DND-41 (cell line): ENCODE measurements around the gene UBL7.

Experiments
- ATAC-seq: fragments of 200-7000 bp; cut with Tn5 transposase; 3 replicates; pipeline ENCODE4 v1.9.1; 2021; ENCODE audit warnings: low read depth; ENCODE audit not compliant: insufficient read depth
- DNase-seq: peaks from one replicate; pipeline ENCODE4 v3.0.0-alpha.2; 2020
- H2AFZ ChIP-seq: 2 replicates; pipeline ENCODE4 v1.6.0; 2012; ENCODE audit warnings: low read depth, low read length
- H3K27ac ChIP-seq: 2 replicates; pipeline ENCODE4 v1.5.1; 2012; ENCODE audit warnings: low read length, inconsistent platforms
- H3K27me3 ChIP-seq: fragments of 200-600 bp; sonication (generic); 2 replicates; pipeline ENCODE4 v1.6.0; 2012; ENCODE audit warnings: low read length, mild to moderate bottlenecking, inconsistent platforms; ENCODE audit not compliant: insufficient read depth, poor library complexity
- H3K36me3 ChIP-seq: 2 replicates; pipeline ENCODE4 v1.5.1; 2012; ENCODE audit warnings: low read length, inconsistent platforms; ENCODE audit not compliant: insufficient read depth
- H3K4me1 ChIP-seq: 2 replicates; pipeline ENCODE4 v1.5.1; 2012; ENCODE audit warnings: mild to moderate bottlenecking, low read length; ENCODE audit not compliant: insufficient read depth
- H3K4me2 ChIP-seq: 2 replicates; pipeline ENCODE4 v1.6.0; 2012; ENCODE audit warnings: mild to moderate bottlenecking, moderate library complexity, low read length, inconsistent platforms; ENCODE audit not compliant: insufficient read depth
- H3K4me3 ChIP-seq, 2 experiments: fragments of 200-600 bp in 1 of 2; shearing (Covaris generic) in 1 of 2; 2 replicates each; pipeline ENCODE4 v1.5.1; 2012 to 2016; ENCODE audit warnings: inconsistent platforms in 2 of 2, low read length in 2 of 2, mild to moderate bottlenecking in 2 of 2, low read depth in 1 of 2, moderate library complexity in 1 of 2
- H3K79me2 ChIP-seq: 2 replicates; pipeline ENCODE4 v1.6.0; 2012; ENCODE audit warnings: low read length, inconsistent platforms; ENCODE audit not compliant: insufficient read depth
- H3K9ac ChIP-seq: 2 replicates; pipeline ENCODE4 v1.6.0; 2012; ENCODE audit warnings: low read depth, mild to moderate bottlenecking, inconsistent platforms, low read length, moderate library complexity
- H3K9me3 ChIP-seq: 2 replicates; pipeline ENCODE4 v1.5.1; 2012; ENCODE audit warnings: low read length, moderate library complexity, mild to moderate bottlenecking, inconsistent platforms; ENCODE audit not compliant: insufficient read depth, severe bottlenecking
- H4K20me1 ChIP-seq: 2 replicates; pipeline ENCODE4 v1.6.0; 2012; ENCODE audit warnings: low read length; ENCODE audit not compliant: insufficient read depth
- CTCF ChIP-seq: IDR thresholded peaks from 2 replicates; pipeline ENCODE4 v1.5.1; 2012; ENCODE audit warnings: borderline replicate concordance, low read length, moderate library complexity, mild to moderate bottlenecking; ENCODE audit not compliant: poor library complexity, severe bottlenecking; ENCODE audit errors: extremely low read depth
- EZH2 ChIP-seq: IDR thresholded peaks from 3 replicates; pipeline ENCODE4 v1.6.1; 2012; ENCODE audit warnings: borderline replicate concordance, low read depth, mild to moderate bottlenecking, moderate library complexity, low read length, inconsistent platforms; ENCODE audit not compliant: severe bottlenecking

UBL7 gene

GRCh38 chr15:74431116-74431515 lies 29.8 kb downstream of the UBL7 start:
- Histone ChIP-seq H4K20me1 (peaks cover 49% of the 10 kb centered on the region), H3K9ac (no peak overlapping the region), H3K79me2 (peaks cover 67% of the 10 kb centered on the region), H2AFZ (no peak overlapping the region), H3K36me3 (no peaks in the 10 kb centered on the region), H3K4me1 (peaks cover 46% of the 10 kb centered on the region), H3K4me3 (no peak overlapping the region), H3K9me3 (no peaks in the 10 kb centered on the region), H3K27me3 (peaks cover 11% of the 10 kb centered on the region), H3K27ac (no peak overlapping the region), H3K4me2 (peak overlapping the region; percentile 88; the same call in 1 of the 2 replicates)
- TF ChIP-seq EZH2 (no peak), CTCF (no peak)
- no peak for DNase-seq
- no peak for ATAC-seq

GRCh38 chr15:74430510-74430951 lies 30.4 kb downstream of the UBL7 start:
- peak overlapping the region; percentile 88; the same call in 1 of the 2 replicates for H3K4me2 ChIP-seq
- H3K9me3 ChIP-seq = no peaks in the 10 kb centered on the region
- H3K27ac ChIP-seq = no peak overlapping the region
- H3K36me3 ChIP-seq = no peaks in the 10 kb centered on the region
- H3K4me3 ChIP-seq = no peak overlapping the region
- TF ChIP-seq CTCF = no peak
- no peak for TF ChIP-seq EZH2
- peaks cover 46% of the 10 kb centered on the region for H3K4me1 ChIP-seq
- ATAC-seq (no peak), DNase-seq (no peak)
- H3K9ac ChIP-seq = no peak overlapping the region
- H3K79me2 ChIP-seq = peaks cover 70% of the 10 kb centered on the region
- H2AFZ ChIP-seq = no peak overlapping the region
- peaks cover 11% of the 10 kb centered on the region for H3K27me3 ChIP-seq
- peaks cover 49% of the 10 kb centered on the region for H4K20me1 ChIP-seq

GRCh38 chr15:74429781-74430400 lies 31.1 kb downstream of the UBL7 start:
- Histone ChIP-seq H3K9ac (no peak overlapping the region), H3K4me2 (peak overlapping the region; percentile 88; the same call in 1 of the 2 replicates), H4K20me1 (peaks cover 50% of the 10 kb centered on the region)

More at GRCh38 chr15:74429781-74430400, 31.1 kb downstream of the UBL7 start:
- H3K36me3 ChIP-seq = no peaks in the 10 kb centered on the region
- no peak overlapping the region for H3K27ac ChIP-seq
- peaks cover 74% of the 10 kb centered on the region for H3K79me2 ChIP-seq
- no peak overlapping the region for H3K4me3 ChIP-seq
- H3K4me1 ChIP-seq = peaks cover 45% of the 10 kb centered on the region
- DNase-seq = no peak
- TF ChIP-seq CTCF (no peak), EZH2 (no peak)
- no peak overlapping the region for H2AFZ ChIP-seq
- peaks cover 11% of the 10 kb centered on the region for H3K27me3 ChIP-seq
- no peak for ATAC-seq
- H3K9me3 ChIP-seq = no peaks in the 10 kb centered on the region
